Measurements from ENCODE around the gene YTHDF2.
"Not testable (repeated sequence)": the region's sequence is repeated elsewhere in the genome, so short reads cannot be mapped to it uniquely, and the experiment has no call there.

The YTHDF2 gene

DNA sequence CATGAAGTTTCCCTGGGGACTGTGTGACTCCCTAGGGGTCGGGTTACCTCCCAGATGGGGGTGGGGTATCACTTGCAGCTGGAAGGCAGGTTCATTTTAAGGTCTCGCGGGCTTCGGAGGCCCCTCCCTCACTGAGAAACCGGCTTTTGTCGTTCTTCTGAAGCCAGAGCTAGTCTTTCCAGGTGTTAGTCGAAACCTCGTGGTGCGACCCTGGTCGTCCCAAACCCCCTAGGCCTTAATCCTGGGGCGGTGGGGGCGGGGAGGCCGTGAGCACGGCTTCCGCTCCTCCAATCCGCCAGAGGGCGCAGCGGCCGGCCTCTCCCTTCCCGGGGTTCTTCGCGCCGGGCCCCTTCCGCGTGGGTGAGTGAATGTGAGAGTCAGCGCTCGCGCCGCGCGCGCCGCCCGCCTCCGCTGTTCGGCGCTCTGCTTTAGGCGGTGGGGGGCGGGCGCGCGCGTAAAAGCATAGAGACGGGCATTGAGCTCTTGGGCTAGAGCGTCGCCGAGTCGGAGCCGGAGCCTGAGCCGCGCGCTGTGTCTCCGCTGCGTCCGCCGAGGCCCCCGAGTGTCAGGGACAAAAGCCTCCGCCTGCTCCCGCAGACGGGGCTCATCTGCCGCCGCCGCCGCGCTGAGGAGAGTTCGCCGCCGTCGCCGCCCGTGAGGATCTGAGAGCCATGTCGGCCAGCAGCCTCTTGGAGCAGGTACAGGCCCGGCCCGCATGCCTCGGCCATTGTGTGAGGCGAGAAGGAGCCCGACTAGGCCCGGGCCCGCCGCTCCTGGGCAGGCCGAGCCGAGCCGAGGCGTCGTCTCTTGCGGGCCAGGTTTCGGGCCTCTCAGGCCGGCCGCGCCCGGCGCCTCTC, at the start of gene YTHDF2:
YTHDF2 (plus strand) TSS at position 491 of the 857 bp plus-strand sequence; CDS start at position 672, 181 bp downstream.
- DNase-seq (ENCODE audit: low spot score) = peak; percentile 97

DNA sequence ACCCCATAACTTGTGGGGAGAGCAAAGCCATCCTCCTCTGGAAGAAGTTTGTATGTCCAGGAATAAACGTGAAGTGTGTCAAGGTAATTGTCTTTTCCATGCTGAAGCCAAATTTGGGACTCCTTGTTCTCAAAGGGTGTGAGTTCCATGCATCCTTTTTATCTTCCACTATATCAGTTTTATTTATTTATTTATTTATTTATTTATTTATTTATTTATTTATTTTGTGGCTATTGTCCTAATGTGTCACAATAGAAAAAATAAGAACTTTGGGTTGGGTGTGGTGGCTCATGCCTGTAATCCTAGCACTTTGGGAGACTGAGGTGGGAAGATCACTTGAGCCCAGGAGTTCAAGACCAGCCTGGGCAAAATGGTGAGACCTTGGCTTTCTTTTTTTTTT, 45.1 kb upstream of the YTHDF2 start:
- DNase-seq (ENCODE audit: low spot score) = not testable (repeated sequence)

DNA sequence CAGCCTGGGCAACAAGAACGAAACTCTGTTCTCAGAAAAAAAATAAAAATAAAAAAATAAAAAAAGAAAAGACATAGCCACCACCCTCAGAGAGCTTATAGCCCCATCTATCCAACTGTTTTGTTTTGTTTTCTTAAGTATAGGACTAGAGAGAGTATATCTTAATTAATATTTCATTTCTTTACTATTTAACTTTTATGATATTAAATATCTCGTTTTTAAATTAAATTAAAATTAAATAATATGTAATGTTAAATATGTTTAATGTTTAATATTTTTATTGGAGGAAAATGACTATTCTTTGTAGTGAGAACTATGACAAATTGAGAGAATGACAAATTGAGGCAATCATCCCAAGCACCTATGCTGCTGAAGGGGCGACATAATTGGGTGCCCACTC, 33.1 kb upstream of the YTHDF2 start:
- DNase-seq (ENCODE audit: low spot score) = no peak

DNA sequence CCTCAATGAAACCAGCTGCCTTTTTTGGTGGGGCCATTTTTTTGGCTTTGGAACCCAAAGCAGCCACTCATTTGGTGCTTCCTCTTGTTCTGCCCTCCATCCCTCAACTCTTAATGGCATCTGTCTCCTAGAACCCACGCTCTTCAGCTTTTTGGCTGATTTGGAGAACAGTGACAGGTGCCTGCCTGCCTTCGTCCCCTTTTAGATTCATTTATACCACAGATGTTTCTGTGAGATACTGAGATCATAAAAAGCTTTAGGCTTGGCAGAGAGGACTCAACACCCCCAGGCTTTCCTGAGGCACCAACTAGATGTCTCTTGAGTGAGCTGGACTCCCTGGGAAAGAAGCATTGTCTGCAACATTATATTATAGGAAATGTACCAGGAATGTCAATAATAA, 20.4 kb upstream of the YTHDF2 start:
- DNase-seq (ENCODE audit: low spot score) = no peak

DNA sequence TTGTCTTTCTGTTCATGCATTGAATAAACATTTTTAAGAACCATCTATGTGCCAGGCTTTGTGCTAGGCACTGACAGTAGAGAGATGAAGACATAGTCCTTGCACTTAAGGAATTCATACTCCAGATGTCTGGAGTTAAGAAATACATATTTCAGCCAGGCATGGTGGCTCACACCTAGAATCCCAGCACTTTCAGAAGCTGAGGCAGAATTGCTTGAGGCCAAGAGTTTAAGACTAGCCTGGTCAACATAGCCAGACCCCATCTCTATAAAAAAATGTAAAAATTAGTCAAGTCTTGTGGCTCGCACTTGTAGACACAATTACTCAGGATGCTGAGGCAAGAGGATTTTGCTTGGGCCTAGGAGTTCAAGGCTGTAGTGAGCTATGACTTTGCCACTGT, 18.6 kb upstream of the YTHDF2 start:
- DNase-seq (ENCODE audit: low spot score) = no peak

DNA sequence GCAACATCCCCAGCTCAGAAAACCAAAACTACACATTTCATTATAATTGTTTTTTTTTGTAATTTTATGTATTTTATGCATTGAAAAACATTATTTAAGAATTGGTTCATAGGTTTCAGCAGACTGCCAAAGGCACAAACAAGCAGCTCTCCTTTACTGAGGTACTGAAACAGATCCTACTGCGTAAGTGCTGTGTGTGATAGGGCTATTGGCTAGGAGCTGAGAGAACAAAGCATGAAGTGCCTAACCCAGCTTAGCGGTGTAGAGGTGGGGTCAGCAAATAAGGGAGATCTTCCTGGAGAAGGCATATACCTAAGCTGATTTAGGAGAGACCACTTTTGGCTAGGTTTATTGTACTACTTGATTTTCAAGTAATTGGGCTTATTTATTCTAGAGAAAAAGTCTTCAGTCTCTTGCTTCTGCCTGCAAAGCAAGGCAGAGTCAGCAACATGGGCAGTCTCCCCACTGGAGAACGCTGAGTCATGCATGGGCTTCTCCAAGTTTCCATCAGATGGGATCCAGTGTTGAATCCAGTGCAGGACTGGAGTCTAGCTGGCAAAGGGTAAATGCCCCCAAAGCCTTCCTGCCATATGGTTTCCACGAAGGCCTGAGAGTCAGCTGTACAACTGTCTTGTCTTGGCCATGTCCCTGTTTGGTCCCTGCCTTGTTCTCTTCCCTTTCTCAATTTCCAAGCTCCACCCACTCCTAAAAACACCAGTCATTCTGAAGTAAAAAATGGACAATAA, 18.0 kb upstream of the YTHDF2 start:
- DNase-seq (ENCODE audit: low spot score) = peak; percentile 70

DNA sequence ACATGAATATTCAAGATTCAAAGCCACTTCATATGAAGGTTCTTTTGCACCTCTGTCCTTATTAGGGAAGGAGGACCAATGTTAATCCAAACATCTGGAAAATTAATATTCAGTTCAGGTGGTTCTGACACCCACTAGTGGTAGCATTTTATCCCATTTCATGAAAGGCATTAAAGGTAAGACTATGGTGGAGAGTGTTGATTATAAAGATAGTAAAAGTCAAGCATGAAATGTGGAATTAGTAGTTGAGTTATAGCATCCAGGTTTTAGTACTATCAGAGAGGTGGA, 17.5 kb upstream of the YTHDF2 start:
- no peak for DNase-seq (ENCODE audit: low spot score)

DNA sequence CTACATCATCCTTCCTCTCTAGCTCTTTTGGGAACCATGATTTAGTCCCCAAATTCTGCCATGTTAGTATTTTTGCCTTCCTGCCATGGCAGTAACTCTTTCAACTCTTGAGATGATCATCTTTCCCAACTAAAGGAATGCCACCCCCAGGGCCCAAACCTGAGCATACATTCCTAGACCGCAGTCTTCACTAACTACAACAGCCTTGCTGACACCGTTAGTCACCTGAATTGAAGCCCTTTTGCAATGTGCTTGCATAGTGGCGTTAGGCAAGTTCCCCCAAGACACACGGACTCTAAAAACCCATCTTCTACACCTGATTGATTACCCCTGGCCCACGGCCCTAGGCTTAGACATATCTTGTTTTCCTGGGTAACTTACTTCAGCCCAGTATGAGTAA, 16.4 kb upstream of the YTHDF2 start:
- no peak for DNase-seq (ENCODE audit: low spot score)

DNA sequence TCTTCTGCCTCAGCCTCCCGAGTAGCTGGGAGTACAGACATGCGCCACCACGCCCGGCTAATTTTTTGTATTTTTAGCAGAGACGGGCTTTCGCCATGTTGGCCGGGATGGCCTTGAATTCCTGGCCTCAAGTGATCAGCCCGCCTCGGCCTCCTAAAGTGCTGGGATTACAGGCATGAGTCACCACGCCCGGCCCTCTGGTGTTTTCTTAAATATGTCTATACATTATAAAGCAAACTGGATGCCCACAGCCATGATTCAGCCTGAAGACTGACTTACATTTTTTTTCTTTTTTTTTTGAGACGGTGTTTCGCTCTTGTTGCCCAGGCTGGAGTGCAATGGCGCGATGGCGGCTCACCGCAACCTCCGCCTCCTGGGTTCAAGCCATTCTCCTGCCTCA, 14.8 kb upstream of the YTHDF2 start:
- DNase-seq (ENCODE audit: low spot score) = not testable (repeated sequence)

DNA sequence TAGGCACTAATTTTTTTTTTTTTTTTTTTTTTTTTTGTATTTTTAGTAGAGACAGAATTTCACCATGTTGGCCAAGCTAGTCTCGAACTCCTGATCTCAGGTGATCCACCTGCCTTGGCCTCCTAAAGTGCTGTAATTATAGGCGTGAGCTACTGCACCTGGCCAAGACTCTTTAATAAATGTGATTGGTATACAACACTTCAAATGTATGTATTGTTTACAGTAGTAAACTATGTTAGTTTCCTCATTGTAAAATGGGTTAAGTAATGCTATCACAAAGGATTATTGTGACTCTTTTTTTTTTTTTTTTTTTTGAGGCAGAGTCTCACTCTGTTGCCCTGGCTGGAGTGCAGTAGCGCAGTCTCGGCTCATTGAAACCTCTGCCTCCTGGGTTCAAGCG, 11.4 kb upstream of the YTHDF2 start:
- not testable (repeated sequence) for DNase-seq (ENCODE audit: low spot score)

DNA sequence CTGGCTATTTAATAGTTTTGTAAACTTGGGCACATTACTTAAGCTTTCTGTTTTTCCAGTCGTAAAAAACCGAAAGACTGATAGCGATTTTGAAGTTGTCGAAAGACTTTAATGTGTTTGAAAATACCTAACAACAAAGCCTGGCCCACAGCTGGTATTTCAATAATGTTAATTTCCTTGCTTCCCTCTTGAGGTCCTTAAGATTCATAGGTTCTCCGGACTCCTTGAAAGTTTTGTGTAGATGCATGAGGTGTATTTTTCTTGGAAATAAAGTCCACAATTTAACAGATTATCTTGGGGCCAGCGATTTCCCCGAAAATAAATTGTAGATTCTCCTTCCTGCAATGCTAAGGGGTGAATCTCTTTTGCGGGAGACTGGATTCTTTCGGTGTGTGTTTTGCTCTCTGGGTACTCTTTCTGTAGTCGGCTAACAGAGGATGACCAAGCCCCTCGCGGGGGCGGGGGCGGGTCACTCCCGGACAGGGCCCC, 735 bp upstream of the YTHDF2 start:
- no peak for DNase-seq (ENCODE audit: low spot score)

DNA sequence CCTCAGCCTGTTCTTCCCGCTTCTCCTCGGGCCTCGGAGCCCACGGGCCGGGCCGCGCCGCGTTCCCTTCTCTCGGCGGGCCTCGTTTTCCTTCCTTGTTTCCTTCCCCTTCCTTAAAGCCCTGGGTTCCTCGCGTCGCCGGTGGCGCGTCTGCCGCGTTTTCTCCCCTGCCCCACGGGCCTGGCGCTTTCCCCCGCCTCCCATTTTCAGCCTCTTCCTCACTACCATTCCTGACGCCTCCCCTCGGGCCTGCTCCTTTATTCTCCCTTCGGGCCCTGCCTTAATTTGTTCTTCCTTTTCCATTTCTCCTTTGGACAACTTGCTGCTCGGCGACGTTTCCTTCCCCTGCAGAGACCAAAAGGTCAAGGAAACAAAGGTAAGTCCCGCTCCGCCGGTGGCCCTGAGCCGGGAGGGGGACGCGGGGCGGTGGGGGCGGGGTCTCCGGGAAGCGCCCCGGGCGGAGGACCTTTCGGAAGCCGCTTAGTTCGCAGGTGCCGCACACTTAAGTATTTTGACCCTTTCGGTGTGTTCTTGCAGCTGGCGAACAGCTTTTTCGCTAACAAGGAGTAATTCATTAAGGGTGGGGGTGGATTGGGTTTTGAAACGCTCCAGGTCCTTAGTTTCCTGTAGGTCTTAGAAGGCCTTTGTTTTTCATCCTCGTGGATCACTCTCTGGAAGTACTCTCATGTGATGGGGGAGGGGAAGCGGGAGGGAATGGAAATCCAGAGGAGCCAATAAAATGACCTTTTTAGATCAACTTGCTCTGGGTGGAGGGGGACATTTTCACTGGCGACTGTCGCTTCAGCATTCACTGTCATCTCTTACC, 780 bp downstream of the YTHDF2 start:
- peak; percentile 58 for DNase-seq (ENCODE audit: low spot score)

DNA sequence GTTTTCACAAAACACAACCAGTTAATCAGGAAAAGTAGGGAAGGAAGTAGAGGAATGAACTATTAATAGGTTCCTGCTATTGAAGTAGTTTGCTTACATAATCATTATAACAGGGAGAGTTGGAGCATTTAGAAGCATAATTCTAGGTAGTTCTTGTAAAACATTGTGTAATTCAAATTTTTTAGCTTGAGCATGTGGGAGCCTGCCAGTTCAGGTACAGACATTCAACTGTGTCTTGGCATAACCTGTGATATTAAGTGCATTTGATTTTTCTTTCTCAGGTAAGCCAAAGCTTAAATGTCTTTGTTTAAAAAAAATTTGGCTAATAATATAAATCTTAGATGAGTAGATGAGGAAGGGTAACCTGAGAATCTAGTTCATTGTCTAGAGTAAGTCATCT, 3.4 kb downstream of the YTHDF2 start:
- no peak for DNase-seq (ENCODE audit: low spot score)

DNA sequence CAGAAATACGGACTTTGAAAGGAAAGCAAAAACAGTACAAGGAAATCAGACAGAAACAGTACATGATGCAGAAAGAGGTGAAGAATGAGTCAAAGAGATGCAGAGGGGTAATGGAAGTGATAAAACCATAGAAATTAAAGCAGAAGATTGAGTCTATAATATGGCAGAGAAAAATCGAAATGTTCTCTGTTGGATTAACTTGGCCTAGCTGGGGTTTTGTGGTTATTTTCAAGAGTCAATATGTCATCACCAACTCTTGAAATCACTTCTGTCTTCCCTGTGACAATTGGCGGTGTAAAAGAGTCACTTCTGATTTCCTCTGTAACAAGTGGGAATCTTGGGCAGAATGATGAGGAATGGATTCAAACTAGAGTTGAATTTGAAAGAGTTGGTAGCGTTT, 7.4 kb downstream of the YTHDF2 start:
- no peak for DNase-seq (ENCODE audit: low spot score)

DNA sequence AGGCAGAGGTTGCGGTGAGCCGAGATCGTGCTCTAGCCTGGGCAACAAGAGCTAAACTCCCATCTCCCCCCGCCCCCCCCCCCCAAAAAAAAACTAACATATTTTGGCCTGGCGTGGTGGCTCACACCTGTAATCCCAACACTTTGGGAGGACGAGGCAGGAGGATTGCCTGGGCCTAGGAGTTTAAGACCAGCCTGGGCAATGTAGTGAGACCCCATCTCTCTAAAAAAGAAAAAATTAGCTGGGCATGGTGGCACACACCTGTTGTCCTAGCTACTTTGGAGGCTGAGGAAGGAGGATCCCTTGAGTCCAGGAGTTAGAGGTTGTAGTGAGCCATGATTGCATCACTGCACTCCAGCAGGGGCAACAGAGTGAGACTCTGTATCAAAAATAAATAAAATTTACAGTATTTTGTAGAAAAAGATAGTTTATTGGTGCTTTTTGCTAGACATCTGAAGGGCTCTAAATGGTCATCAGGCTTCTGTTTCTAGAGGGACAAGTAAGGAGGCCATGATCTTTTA, 9.0 kb downstream of the YTHDF2 start:
- no peak for DNase-seq (ENCODE audit: low spot score)

DNA sequence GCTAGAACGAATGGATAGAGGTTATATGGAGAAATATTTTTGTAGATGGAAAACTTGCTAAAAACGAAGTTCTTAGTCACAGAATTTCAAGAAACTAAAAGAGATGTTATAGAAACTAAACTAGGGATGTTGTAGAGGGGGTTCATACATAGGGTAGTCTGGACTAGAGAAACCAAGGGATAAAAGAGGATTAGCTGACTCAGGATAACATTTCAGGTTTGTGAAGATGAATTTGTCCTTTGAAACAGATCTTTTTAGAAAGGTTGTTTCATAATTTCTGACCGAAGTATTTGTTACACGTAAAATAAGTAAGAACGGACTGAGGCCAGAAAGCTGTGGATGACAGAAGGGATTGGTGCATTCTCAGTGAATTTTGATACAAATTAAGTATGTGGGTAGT, 13.6 kb downstream of the YTHDF2 start:
- no peak for DNase-seq (ENCODE audit: low spot score)

DNA sequence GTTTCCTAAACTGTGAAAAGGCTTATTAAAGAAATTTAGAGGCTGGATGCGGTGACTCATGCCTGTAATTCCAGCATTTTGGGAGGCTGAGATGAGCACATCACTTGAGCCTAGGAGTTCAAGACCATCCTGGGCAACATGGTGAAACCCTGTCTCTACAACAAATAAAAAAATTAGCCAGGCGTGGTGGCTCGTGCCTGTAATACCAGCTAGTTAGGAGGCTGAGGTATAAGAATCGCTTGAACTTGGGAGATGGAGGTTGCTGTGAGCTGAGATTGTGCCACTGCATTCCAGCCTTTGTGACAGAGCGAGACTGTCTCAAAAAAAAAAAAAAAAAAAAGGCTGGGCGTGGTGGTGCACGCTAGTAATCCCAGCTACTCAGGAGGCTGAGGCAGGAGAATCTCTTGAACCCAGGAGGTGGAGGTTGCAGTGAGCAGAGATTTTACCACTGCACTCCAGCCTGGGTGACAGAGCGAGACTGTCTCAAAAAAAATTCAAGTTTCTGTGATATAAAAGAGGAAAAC, 14.1 kb downstream of the YTHDF2 start:
- DNase-seq (ENCODE audit: low spot score) = not testable (repeated sequence)

DNA sequence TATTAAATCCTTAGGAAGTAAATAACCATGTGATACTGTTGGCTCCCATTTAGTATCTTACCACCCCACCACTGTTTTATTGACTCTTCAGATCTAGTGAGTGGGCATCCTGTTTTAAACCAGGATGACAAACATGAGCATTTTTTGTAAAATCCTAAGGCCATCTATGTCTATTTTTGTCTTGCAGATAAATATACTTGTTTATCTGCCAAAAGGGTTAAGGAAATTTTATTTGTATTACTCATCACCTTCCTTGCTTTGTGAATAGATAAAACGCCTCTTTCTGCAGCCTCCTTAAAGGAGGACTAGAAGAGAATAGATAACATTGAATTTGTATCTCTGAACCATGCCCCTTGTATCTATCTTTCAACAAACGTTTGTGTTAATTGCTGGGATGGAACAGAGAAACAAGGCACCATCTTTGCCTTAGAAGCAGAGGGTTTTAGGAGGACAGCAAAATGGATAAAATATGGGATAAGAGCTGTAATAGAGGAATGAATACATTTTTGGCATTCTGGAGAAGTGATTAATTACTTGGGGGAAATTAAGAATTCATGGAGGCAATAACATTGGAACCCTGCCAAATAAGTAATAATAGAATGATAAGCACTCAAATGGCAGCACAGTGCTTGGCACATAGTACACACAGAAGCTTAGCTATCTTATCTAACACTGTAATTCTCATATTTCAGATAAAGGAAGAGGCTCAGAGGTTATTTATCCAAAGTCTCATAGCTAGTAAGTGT, 14.7 kb downstream of the YTHDF2 start:
- DNase-seq (ENCODE audit: low spot score) = peak; percentile 59

DNA sequence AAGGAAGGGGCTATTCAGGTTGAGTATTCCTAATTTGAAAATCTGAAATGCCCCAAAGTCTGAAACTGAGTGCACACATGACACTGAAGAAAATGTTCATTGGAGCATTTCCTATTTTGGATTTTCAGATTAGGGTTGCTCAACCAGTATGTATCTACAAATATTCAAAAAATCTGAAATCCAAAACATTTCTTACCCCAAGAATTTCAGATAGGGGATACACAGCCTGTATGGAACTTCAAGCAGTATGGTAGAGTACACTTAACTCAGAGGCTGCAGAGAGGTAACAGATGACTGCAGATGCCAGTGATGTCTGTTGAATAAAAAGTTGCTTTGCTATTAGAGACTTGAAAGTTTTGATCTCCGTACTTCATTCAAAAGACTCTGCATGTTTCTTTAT, 19.0 kb downstream of the YTHDF2 start:
- peak; percentile 16 for DNase-seq (ENCODE audit: low spot score)

DNA sequence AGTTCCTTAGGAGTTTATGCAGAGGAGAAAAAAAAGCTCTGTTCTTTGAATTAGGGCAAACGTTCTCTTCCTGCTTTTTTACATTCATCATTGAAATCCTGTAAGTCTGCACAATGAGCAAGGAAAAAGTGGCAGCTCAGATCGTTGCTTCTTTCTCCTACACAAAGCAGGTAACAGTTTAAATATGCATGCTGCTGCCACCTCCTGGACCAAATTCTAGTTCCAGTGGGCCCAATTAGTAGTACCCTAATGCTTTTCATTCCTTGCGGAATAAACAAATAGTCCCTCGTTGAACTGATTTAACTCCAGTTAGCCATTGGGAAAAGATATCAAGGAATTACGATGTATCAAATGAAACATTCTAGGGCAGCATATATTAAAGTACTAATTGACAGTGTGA, 20.1 kb downstream of the YTHDF2 start:
- no peak for DNase-seq (ENCODE audit: low spot score)

DNA sequence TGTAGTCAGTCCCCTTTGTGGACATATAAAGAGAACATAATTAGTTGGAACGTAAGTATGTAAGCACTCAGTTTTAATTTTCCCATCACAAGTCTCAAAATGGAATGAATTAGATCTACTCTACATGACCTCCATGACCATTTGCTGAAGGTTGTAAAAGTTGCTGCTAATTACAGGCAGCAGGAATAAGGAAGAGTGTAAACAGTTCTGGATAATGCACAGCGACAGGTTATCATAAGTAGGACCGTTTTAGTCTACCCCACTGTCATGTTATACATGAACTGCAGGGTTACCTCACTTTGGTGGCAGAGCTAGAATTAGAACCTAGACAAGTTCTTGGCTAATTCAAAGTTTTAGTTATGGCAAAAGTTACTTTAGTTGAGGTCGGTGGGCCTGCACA, 21.7 kb downstream of the YTHDF2 start:
- no peak for DNase-seq (ENCODE audit: low spot score)
